Astrocyte (in vitro differentiated cells and primary cell): ENCODE measurements around the gene LSM14A.

Experiments
- CTCF ChIP-seq: IDR thresholded peaks from 2 replicates; pipeline ENCODE4 v1.5.1; 2011; ENCODE audit warnings: low read depth, mild to moderate bottlenecking, inconsistent platforms, low read length, moderate library complexity; ENCODE audit not compliant: insufficient read depth
- EZH2 ChIP-seq: IDR thresholded peaks from 2 replicates; pipeline ENCODE4 v1.6.1; 2012; ENCODE audit warnings: mild to moderate bottlenecking, low read length, inconsistent platforms; ENCODE audit not compliant: insufficient read depth

- TF ChIP-seq EZH2 (no peak), CTCF (no peak)
These were observed 31.3 kb upstream of the LSM14A start for GRCh38 chr19:34141025-34141424.
